Osteoblast (primary cell): ENCODE data around the gene TNNI2. TPM values are rescaled to one million over a fixed set of nuclear protein-coding genes. Genes with fewer than 3 reads are reported as not detected.
A peak's percentile ranks its signal among the peaks of the same experiment; 100 is the strongest.

ENCODE experiments used
- DNase-seq: peaks from one replicate; pipeline ENCODE4 v3.0.0; 2011; ENCODE audit warnings: low spot score, mixed read lengths; ENCODE audit not compliant: insufficient read length; ENCODE audit errors: missing footprints
- H2AFZ ChIP-seq: 2 replicates; pipeline ENCODE4 v1.6.0; 2011; ENCODE audit warnings: mild to moderate bottlenecking, low read length
- H3K27ac ChIP-seq: 2 replicates; pipeline ENCODE4 v1.5.1; 2011; ENCODE audit warnings: mild to moderate bottlenecking, low read depth, low read length, moderate library complexity
- H3K27me3 ChIP-seq: 2 replicates; pipeline ENCODE4 v1.6.0; 2012; ENCODE audit warnings: mild to moderate bottlenecking, control low read depth, inconsistent platforms, low read length, moderate library complexity; ENCODE audit not compliant: insufficient read depth
- H3K36me3 ChIP-seq: 2 replicates; pipeline ENCODE4 v1.5.1; 2011; ENCODE audit warnings: mild to moderate bottlenecking, low read length, control low read depth, moderate library complexity; ENCODE audit not compliant: insufficient read depth
- H3K4me1 ChIP-seq: 2 replicates; pipeline ENCODE4 v1.5.1; 2011; ENCODE audit warnings: mild to moderate bottlenecking, low read length, control low read depth, moderate library complexity; ENCODE audit not compliant: insufficient read depth
- H3K4me2 ChIP-seq: 2 replicates; pipeline ENCODE4 v1.6.0; 2011; ENCODE audit warnings: mild to moderate bottlenecking, low read length; ENCODE audit not compliant: insufficient read depth
- H3K4me3 ChIP-seq: fragments of 200-600 bp; sonication (generic); 3 replicates; pipeline ENCODE4 v1.5.1; 2012; ENCODE audit warnings: mild to moderate bottlenecking, low read length, inconsistent platforms; ENCODE audit not compliant: insufficient read depth
- H3K79me2 ChIP-seq: 2 replicates; pipeline ENCODE4 v1.6.0; 2012; ENCODE audit warnings: mild to moderate bottlenecking, low read length, control low read depth, inconsistent platforms; ENCODE audit not compliant: insufficient read depth
- H3K9me3 ChIP-seq: 2 replicates; pipeline ENCODE4 v1.5.1; 2011; ENCODE audit warnings: low read depth, low read length, control low read depth
- H4K20me1 ChIP-seq: 2 replicates; pipeline ENCODE4 v1.6.0; 2012; ENCODE audit warnings: mild to moderate bottlenecking, low read length, control low read depth; ENCODE audit not compliant: insufficient read depth
- total RNA-seq: library from RNA; depleted of rRNA; stranded (reverse); fragments of >200 nt; gene quantifications from 2 replicates; pipeline ENCODE4 v1.2.3, GENCODE V29; 2012
- TF ChIP-seq, protein P1 (sequence below): IDR thresholded peaks from 2 replicates; pipeline ENCODE4 v1.5.1; 2011; ENCODE audit warnings: mild to moderate bottlenecking, low read depth, low read length, moderate library complexity; ENCODE audit errors: extremely low read depth

TNNI2 gene
- total RNA-seq, 1 donor: not detected

DNA sequence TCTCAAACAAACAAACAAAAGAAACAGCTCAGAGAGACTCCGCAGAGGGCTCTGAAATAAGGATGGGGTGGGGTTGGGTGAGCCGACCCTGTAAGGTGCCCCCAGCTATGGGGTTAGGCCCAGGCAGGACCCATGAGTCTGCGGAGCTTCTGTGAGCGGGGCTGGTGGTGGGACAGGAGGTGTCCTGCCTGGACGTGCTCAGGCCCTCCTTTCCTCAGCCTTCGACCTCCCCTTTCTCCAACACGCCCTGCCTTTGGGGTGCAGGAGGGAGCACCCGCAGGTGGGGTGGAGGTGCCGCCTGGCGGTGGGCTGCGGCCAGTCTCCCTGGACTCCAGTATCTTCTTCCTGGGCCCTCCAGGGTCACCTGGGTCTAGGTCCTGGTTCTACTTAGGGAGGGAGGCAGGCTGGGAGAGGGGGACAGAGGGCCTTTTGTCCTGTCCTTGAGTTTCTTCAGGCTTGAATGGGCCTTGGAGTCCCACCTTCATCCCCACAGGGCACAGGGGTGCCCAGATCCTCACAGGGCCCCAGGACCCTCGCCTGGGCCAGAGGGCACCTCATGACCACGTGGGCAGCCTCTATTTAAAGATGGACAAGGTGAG lies 40.7 kb downstream of the TNNI2 start:
- peaks cover 6% of the 10 kb centered on the region for H3K36me3 ChIP-seq
- H3K27ac ChIP-seq: no peak overlapping the region
- DNase-seq: peak; percentile 84
- H3K79me2 ChIP-seq: no peaks in the 10 kb centered on the region
- TF ChIP-seq, protein P1, sequence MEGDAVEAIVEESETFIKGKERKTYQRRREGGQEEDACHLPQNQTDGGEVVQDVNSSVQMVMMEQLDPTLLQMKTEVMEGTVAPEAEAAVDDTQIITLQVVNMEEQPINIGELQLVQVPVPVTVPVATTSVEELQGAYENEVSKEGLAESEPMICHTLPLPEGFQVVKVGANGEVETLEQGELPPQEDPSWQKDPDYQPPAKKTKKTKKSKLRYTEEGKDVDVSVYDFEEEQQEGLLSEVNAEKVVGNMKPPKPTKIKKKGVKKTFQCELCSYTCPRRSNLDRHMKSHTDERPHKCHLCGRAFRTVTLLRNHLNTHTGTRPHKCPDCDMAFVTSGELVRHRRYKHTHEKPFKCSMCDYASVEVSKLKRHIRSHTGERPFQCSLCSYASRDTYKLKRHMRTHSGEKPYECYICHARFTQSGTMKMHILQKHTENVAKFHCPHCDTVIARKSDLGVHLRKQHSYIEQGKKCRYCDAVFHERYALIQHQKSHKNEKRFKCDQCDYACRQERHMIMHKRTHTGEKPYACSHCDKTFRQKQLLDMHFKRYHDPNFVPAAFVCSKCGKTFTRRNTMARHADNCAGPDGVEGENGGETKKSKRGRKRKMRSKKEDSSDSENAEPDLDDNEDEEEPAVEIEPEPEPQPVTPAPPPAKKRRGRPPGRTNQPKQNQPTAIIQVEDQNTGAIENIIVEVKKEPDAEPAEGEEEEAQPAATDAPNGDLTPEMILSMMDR: no peak
- no peak overlapping the region for H2AFZ ChIP-seq
- H3K27me3 ChIP-seq: no peaks in the 10 kb centered on the region
- no peaks in the 10 kb centered on the region for H3K9me3 ChIP-seq
- no peak overlapping the region for H3K4me2 ChIP-seq
- peaks cover 15% of the 10 kb centered on the region for H3K4me1 ChIP-seq
- H3K4me3 ChIP-seq: no peak overlapping the region
- no peaks in the 10 kb centered on the region for H4K20me1 ChIP-seq

DNA sequence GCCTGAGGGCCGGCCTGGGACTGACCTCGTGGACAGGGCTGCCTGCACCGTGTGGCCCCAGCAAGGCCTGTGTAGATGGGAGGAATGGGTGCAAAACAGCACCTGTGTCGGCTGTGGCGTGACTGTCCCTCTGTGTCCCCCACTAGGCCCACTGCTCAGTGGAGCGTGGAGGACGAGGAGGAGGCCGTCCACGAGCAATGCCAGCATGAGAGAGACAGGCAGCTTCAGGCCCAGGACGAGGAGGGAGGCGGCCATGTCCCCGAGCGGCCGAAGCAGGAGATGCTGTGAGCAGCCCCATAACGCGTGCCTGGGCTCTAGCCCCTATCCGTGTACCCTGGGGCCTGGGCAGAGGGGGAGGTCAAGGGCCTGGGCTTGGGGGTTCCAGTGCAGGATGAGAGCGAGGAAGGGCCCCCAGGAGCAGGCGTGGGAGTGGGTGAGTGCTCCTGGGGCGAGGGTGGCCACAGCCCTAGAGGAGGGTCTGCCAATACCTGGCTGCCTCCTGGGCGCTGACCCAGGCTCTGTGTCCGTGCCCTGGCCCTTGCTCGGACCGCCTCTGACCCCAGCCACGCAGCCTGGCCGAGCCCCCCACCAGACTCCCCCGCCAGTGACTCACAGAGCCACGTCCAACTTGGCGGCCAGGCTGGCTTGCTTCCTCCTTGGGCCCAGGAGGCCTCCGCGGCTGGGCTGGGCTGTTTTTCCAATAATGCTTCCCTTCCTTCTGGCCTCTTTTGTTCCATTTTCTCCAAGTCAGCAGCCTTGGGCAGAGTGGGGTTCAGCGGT lies 41.4 kb downstream of the TNNI2 start:
- Histone ChIP-seq H3K4me2 (no peak overlapping the region), H3K9me3 (no peaks in the 10 kb centered on the region), H3K4me3 (no peak overlapping the region), H3K4me1 (peaks cover 15% of the 10 kb centered on the region), H3K36me3 (peaks cover 9% of the 10 kb centered on the region), H4K20me1 (no peaks in the 10 kb centered on the region), H2AFZ (peak overlapping the region; percentile 91), H3K79me2 (no peaks in the 10 kb centered on the region), H3K27me3 (no peaks in the 10 kb centered on the region), H3K27ac (peak overlapping the region; percentile 91)
- peak; percentile 99 for DNase-seq
- TF ChIP-seq, protein P1: no peak

DNA sequence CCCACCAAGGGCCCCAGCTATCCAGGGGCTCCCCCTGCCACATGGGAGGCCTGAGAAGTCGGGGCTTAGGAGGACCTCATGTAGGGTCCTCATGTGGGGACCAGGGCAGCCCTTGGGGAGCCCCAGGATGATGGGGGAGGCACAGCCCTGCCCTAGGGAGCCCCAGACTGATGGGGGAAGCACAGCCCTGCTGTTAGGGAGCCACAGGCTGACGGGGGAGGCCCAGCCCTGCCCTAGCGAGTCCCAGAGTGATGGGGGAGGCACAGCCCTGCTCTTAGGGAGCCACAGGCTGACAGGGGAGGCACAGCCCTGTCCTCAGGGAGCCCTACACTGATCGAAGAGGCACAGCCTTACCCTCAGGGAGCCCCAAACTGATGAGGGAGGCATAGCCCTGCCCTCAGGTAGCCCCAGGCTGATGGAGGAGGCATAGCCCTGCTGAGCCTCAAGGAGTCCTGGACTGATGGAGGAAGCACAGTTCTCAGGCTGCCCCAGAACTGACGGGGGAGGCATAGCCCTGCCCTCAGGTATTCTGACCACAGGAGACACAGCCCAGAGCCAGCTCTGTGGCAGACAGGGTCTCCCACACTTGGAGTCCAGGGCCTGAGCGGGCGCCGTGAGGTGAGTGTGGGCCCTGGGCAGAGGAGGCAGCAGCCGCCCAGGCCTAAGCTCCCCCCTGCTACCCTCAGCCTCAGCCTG lies 42.1 kb downstream of the TNNI2 start:
- Histone ChIP-seq H4K20me1 (no peaks in the 10 kb centered on the region), H3K4me1 (peaks cover 15% of the 10 kb centered on the region), H3K4me2 (no peak overlapping the region), H3K79me2 (no peaks in the 10 kb centered on the region), H3K4me3 (no peak overlapping the region), H3K9me3 (no peaks in the 10 kb centered on the region), H3K36me3 (peaks cover 12% of the 10 kb centered on the region), H2AFZ (peak overlapping the region; percentile 91), H3K27me3 (no peaks in the 10 kb centered on the region), H3K27ac (peak overlapping the region; percentile 91)
- TF ChIP-seq, protein P1: no peak
- peak; percentile 95 for DNase-seq
